GM12878 (cell line): ENCODE measurements around the gene PLOD3. TPM values are rescaled to one million over a fixed set of nuclear protein-coding genes. Genes with fewer than 3 reads are reported as not detected.

ENCODE experiments used
- CHD2 ChIP-seq: IDR thresholded peaks from 2 replicates; pipeline ENCODE4 v1.6.1; 2011; ENCODE audit warnings: low read depth, low read length, improper control_type of control experiment, borderline replicate concordance
- CREM ChIP-seq: IDR thresholded peaks from 2 replicates; pipeline ENCODE4 v1.6.1; 2014; ENCODE audit warnings: antibody characterized with exemption, low read depth
- GATAD2B ChIP-seq: fragments of 450-650 bp; conservative IDR thresholded peaks from 2 replicates; pipeline ENCODE4 v1.6.1; 2017; ENCODE audit warnings: low read depth, mild to moderate bottlenecking, moderate library complexity
- MTA3 ChIP-seq: IDR thresholded peaks from 2 replicates; pipeline ENCODE4 v1.6.1; 2012; ENCODE audit warnings: low read length, inconsistent platforms, borderline replicate concordance
- PML ChIP-seq: IDR thresholded peaks from 2 replicates; pipeline ENCODE4 v1.6.1; 2012; ENCODE audit warnings: low read length, inconsistent platforms
- POLR2AphosphoS5 ChIP-seq: IDR thresholded peaks from 2 replicates; pipeline ENCODE4 v1.6.1; 2011; ENCODE audit warnings: mild to moderate bottlenecking, low read length, inconsistent platforms
- RAD21 ChIP-seq: IDR thresholded peaks from 2 replicates; pipeline ENCODE4 v1.6.1; 2011; ENCODE audit warnings: mild to moderate bottlenecking, low read depth, low read length, moderate library complexity; ENCODE audit not compliant: insufficient read depth
- RUNX3 ChIP-seq: IDR thresholded peaks from 2 replicates; pipeline ENCODE4 v1.6.1; 2012; ENCODE audit warnings: low read length, inconsistent platforms
- SIN3A ChIP-seq: IDR thresholded peaks from 2 replicates; pipeline ENCODE4 v1.6.1; 2012; ENCODE audit warnings: low read depth, low read length, improper control_type of control experiment
- SREBF1 ChIP-seq: IDR thresholded peaks from 2 replicates; pipeline ENCODE4 v1.6.1; 2012; ENCODE audit warnings: mild to moderate bottlenecking, low read length
- SREBF2 ChIP-seq: IDR thresholded peaks from 2 replicates; pipeline ENCODE4 v1.6.1; 2012; ENCODE audit warnings: mild to moderate bottlenecking, low read length
- ZBED1 ChIP-seq: IDR thresholded peaks from 2 replicates; pipeline ENCODE4 v1.6.1; 2016; ENCODE audit warnings: borderline replicate concordance
- ZNF217 ChIP-seq: fragments of 450-650 bp; IDR thresholded peaks from 2 replicates; pipeline ENCODE4 v1.6.1; 2017; ENCODE audit warnings: antibody characterized with exemption, mild to moderate bottlenecking
- ZNF274 ChIP-seq: IDR thresholded peaks from one replicate; pipeline ENCODE4 v1.8.0; 2011; ENCODE audit not compliant: insufficient read length, insufficient read depth
- polyA plus RNA-seq, 11 experiments: library from polyadenylated mRNA; depleted of rRNA in 4 of 11; unstranded in 6 of 11; stranded (reverse) in 5 of 11; fragments of >200 nt; fragmentation: Nextera tagmentation in 4 of 11; fragmentation: Illumina TruSeq in 1 of 11; extraction: Ambion mirVana in 4 of 11; extraction: Trizol in 1 of 11; gene quantifications; 1 replicate in 1 of 11; 2 replicates in 10 of 11; pipeline versions ENCODE4 v1.2.1 to v1.2.3, GENCODE V29; 2011 to 2016; ENCODE audit warnings: inconsistent platforms in 2 of 11, missing spikeins in 2 of 11, low read depth in 1 of 11
- total RNA-seq, 4 experiments: library from RNA; depleted of rRNA in 3 of 4; stranded (reverse); fragments of >200 nt in 3 of 4; fragmentation: Illumina TruSeq in 1 of 4; extraction: Trizol in 1 of 4; gene quantifications; 2 replicates each; pipeline versions ENCODE4 v1.2.1 to v1.2.3, GENCODE V29; 2013 to 2021
- TF ChIP-seq, protein P1 (sequence below): IDR thresholded peaks from 2 replicates; pipeline ENCODE4 v1.6.1; 2012; ENCODE audit warnings: low read depth, low read length, improper control_type of control experiment
- TF ChIP-seq, protein P2 (sequence below): IDR thresholded peaks from 2 replicates; pipeline ENCODE4 v1.6.1; 2011; ENCODE audit warnings: mild to moderate bottlenecking, low read depth, low read length, moderate library complexity; ENCODE audit not compliant: insufficient replicate concordance
- TF ChIP-seq, protein P3 (sequence below): IDR thresholded peaks from 2 replicates; pipeline ENCODE4 v1.6.1; 2012; ENCODE audit warnings: low read depth, low read length, improper control_type of control experiment
- TF ChIP-seq, protein P4 (sequence below): IDR thresholded peaks from 2 replicates; pipeline ENCODE4 v1.6.1; 2011; ENCODE audit warnings: low read depth, low read length, improper control_type of control experiment, borderline replicate concordance
- TF ChIP-seq, protein P5 (sequence below): fragments of 450-650 bp; IDR thresholded peaks from 2 replicates; pipeline ENCODE4 v1.6.1; 2017; ENCODE audit warnings: low read depth, mild to moderate bottlenecking, moderate library complexity
- TF ChIP-seq, protein P6 (sequence below): fragments of 450-650 bp; IDR thresholded peaks from 2 replicates; pipeline ENCODE4 v1.6.1; 2018; ENCODE audit warnings: borderline replicate concordance, mild to moderate bottlenecking; ENCODE audit not compliant: partially characterized antibody
- TF ChIP-seq, protein P7 (sequence below): fragments of 450-650 bp; IDR thresholded peaks from 2 replicates; pipeline ENCODE4 v1.6.1; 2017; ENCODE audit warnings: borderline replicate concordance

The PLOD3 gene
- total and polyA plus RNA-seq, 10 of the 15 experiments (the other 5 are each of a cell fraction or from before 2014, with no cell fraction given) = 0.53 to 27.8 (median 15.1) TPM

DNA sequence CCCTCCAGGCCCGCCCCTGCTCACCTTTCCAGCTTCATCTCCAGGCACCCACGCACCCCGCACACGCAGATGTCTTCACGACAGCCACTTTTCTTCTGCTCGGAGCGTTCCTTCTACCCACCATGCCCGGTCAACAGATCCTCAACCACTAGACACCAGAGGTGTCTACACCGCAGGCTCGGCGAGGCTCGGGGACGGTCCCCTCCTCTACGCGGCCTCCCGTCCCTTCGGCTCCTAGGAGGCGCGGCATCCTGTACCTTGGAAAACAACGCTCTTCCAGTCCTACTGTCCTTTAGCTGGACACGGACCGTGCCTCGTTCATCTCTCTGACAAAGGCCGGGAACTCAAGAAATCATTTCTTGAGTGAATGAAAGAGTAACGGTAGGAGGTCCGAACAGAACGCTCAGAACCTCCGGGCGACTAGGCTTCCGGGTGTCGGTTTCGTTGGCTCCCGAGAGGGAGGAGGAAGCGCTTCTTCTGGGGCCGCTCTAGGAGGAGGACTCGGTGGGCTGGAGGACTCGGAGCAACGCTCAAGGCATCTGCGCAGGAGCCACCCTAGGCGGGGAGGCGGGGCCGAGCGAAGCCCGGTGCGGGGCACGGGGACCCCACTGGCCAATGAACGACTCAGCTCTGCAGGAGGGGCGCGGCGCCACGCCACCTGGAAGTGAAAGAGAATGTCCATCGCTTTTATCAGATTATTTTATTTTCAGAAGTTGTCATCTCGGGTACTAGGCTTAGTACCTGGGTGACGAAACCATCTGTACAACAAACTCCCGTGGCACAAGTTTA, 34.7 kb upstream of the PLOD3 start (continued):
- TF ChIP-seq SREBF1 (no peak), MTA3 (no peak), ZNF274 (no peak), SIN3A (peak; percentile 43; the same call in 1 of the 2 replicates), GATAD2B (no peak), SREBF2 (no peak), POLR2AphosphoS5 (peak; percentile 86), CHD2 (no peak), RUNX3 (no peak; the same call in none of the 2 replicates), ZBED1 (no peak), RAD21 (no peak), PML (no peak), CREM (no peak), ZNF217 (no peak)
- TF ChIP-seq, protein P1, sequence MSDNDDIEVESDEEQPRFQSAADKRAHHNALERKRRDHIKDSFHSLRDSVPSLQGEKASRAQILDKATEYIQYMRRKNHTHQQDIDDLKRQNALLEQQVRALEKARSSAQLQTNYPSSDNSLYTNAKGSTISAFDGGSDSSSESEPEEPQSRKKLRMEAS = no peak
- TF ChIP-seq, protein P2, sequence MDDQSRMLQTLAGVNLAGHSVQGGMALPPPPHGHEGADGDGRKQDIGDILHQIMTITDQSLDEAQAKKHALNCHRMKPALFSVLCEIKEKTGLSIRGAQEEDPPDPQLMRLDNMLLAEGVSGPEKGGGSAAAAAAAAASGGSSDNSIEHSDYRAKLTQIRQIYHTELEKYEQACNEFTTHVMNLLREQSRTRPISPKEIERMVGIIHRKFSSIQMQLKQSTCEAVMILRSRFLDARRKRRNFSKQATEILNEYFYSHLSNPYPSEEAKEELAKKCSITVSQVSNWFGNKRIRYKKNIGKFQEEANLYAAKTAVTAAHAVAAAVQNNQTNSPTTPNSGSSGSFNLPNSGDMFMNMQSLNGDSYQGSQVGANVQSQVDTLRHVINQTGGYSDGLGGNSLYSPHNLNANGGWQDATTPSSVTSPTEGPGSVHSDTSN = no peak
- TF ChIP-seq, protein P3, sequence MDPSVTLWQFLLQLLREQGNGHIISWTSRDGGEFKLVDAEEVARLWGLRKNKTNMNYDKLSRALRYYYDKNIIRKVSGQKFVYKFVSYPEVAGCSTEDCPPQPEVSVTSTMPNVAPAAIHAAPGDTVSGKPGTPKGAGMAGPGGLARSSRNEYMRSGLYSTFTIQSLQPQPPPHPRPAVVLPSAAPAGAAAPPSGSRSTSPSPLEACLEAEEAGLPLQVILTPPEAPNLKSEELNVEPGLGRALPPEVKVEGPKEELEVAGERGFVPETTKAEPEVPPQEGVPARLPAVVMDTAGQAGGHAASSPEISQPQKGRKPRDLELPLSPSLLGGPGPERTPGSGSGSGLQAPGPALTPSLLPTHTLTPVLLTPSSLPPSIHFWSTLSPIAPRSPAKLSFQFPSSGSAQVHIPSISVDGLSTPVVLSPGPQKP = no peak; the same call in 1 of the 2 replicates
- TF ChIP-seq, protein P4, sequence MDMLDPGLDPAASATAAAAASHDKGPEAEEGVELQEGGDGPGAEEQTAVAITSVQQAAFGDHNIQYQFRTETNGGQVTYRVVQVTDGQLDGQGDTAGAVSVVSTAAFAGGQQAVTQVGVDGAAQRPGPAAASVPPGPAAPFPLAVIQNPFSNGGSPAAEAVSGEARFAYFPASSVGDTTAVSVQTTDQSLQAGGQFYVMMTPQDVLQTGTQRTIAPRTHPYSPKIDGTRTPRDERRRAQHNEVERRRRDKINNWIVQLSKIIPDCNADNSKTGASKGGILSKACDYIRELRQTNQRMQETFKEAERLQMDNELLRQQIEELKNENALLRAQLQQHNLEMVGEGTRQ = peak; percentile 89
- TF ChIP-seq, protein P5, sequence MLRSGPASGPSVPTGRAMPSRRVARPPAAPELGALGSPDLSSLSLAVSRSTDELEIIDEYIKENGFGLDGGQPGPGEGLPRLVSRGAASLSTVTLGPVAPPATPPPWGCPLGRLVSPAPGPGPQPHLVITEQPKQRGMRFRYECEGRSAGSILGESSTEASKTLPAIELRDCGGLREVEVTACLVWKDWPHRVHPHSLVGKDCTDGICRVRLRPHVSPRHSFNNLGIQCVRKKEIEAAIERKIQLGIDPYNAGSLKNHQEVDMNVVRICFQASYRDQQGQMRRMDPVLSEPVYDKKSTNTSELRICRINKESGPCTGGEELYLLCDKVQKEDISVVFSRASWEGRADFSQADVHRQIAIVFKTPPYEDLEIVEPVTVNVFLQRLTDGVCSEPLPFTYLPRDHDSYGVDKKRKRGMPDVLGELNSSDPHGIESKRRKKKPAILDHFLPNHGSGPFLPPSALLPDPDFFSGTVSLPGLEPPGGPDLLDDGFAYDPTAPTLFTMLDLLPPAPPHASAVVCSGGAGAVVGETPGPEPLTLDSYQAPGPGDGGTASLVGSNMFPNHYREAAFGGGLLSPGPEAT = peak; percentile 73; the same call in 1 of the 2 replicates
- TF ChIP-seq, protein P6, sequence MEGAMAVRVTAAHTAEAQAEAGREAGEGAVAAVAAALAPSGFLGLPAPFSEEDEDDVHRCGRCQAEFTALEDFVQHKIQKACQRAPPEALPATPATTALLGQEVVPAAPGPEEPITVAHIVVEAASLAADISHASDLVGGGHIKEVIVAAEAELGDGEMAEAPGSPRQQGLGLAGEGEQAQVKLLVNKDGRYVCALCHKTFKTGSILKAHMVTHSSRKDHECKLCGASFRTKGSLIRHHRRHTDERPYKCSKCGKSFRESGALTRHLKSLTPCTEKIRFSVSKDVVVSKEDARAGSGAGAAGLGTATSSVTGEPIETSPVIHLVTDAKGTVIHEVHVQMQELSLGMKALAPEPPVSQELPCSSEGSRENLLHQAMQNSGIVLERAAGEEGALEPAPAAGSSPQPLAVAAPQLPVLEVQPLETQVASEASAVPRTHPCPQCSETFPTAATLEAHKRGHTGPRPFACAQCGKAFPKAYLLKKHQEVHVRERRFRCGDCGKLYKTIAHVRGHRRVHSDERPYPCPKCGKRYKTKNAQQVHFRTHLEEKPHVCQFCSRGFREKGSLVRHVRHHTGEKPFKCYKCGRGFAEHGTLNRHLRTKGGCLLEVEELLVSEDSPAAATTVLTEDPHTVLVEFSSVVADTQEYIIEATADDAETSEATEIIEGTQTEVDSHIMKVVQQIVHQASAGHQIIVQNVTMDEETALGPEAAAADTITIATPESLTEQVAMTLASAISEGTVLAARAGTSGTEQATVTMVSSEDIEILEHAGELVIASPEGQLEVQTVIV = peak; percentile 60
- TF ChIP-seq, protein P7, sequence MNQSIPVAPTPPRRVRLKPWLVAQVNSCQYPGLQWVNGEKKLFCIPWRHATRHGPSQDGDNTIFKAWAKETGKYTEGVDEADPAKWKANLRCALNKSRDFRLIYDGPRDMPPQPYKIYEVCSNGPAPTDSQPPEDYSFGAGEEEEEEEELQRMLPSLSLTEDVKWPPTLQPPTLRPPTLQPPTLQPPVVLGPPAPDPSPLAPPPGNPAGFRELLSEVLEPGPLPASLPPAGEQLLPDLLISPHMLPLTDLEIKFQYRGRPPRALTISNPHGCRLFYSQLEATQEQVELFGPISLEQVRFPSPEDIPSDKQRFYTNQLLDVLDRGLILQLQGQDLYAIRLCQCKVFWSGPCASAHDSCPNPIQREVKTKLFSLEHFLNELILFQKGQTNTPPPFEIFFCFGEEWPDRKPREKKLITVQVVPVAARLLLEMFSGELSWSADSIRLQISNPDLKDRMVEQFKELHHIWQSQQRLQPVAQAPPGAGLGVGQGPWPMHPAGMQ = no peak
